HepG2 (cell line): ENCODE results near the gene ZNF415. TPM values are rescaled to one million over a fixed set of nuclear protein-coding genes. Genes with fewer than 3 reads are reported as not detected.

ENCODE experiments used
- ATAC-seq: fragments of 200-7000 bp; cut with Tn5 transposase; 3 replicates; pipeline ENCODE4 v1.9.1; 2020; ENCODE audit warnings: mild to moderate bottlenecking, moderate library complexity
- Bru-seq: library from RNA; stranded (reverse); fragments of 400-500 nt; gene quantifications from one replicate; lab custom pipeline; 2021; lab: Mats Ljungman, UMichigan
- BruChase-seq, 2 experiments: library from RNA; stranded (reverse); fragments of 400-500 nt; gene quantifications; one replicate each; lab custom pipeline; 2021; lab: Mats Ljungman, UMichigan
- BruUV-seq: library from RNA; stranded (reverse); fragments of 400-500 nt; replicated peaks from 2 replicates; lab custom pipeline; 2021; lab: Mats Ljungman, UMichigan
- CTCF ChIA-PET: fragments of 300-600 bp; formaldehyde crosslinking; extraction: SDS; loops from one replicate; lab custom pipeline; 2021; ENCODE audit warnings: low total read pairs, inconsistent platforms, low intra/inter-chr PET ratio; lab: Yijun Ruan, JAX
- POLR2A ChIA-PET: fragments of 350-600 bp; sonication (Branson Sonifier 250); formaldehyde crosslinking; loops from one replicate; lab custom pipeline; 2020; ENCODE audit warnings: antibody characterized with exemption, inconsistent platforms; lab: Yijun Ruan, JAX
- DNase-seq: peaks from one replicate; pipeline ENCODE4 v3.0.0-alpha.2; 2015; ENCODE audit warnings: low spot score
- FAIRE-seq: peaks from 3 replicates; lab custom pipeline; 2011; peaks lifted over from hg19 to GRCh38; lab: Jason Lieb, UNC
- H2AFZ ChIP-seq: one replicate; pipeline ENCODE4 v1.6.1; 2011; ENCODE audit warnings: low read length, inconsistent platforms
- H3K27ac ChIP-seq: fragments of 300-600 bp; 3 replicates; pipeline ENCODE4 v1.8.0; 2011; ENCODE audit warnings: mixed run types, mild to moderate bottlenecking, mixed read lengths, low read length, inconsistent platforms; ENCODE audit not compliant: insufficient read depth; ENCODE audit errors: extremely low read length
- H3K27me3 ChIP-seq, 2 experiments: fragments of 200-600 bp in 1 of 2; 2 replicates in 1 of 2; 3 replicates in 1 of 2; pipeline versions ENCODE4 v1.6.0 to v1.8.0; 2011; ENCODE audit warnings: low read length in 2 of 2, mild to moderate bottlenecking in 2 of 2, moderate library complexity in 2 of 2, inconsistent platforms in 1 of 2; ENCODE audit not compliant: insufficient read depth in 2 of 2, control insufficient read depth in 1 of 2
- H3K36me3 ChIP-seq, 2 experiments: fragments of 200-600 bp in 1 of 2; replicated peaks in 1 of 2; 2 replicates in 1 of 2; 3 replicates in 1 of 2; pipeline versions ENCODE4 v1.5.1 to v1.8.0; 2011; ENCODE audit warnings: low read length in 2 of 2, inconsistent platforms in 1 of 2; ENCODE audit not compliant: insufficient read depth in 2 of 2, control insufficient read depth in 1 of 2
- H3K4me1 ChIP-seq: 2 replicates; pipeline ENCODE4 v1.5.1; 2012; ENCODE audit warnings: low read length, inconsistent platforms; ENCODE audit not compliant: insufficient read depth
- H3K4me2 ChIP-seq: 2 replicates; pipeline ENCODE4 v1.6.0; 2011; ENCODE audit warnings: low read depth, low read length, inconsistent platforms
- H3K4me3 ChIP-seq, 3 experiments: fragments of 200-600 bp in 1 of 3; sonication (generic), shearing (Covaris generic) in 1 of 3; replicated peaks in 1 of 3; 2 replicates each; pipeline ENCODE4 v1.5.1; 2011 to 2016; ENCODE audit warnings: low read length in 3 of 3, inconsistent platforms in 2 of 3, low read depth in 2 of 3, mild to moderate bottlenecking in 2 of 3, control low read depth in 1 of 3, mixed read lengths in 1 of 3; ENCODE audit not compliant: insufficient read depth in 1 of 3
- H3K79me2 ChIP-seq: one replicate; pipeline ENCODE4 v1.6.1; 2011; ENCODE audit warnings: low read length, inconsistent platforms; ENCODE audit not compliant: insufficient read depth
- H3K9ac ChIP-seq: 2 replicates; pipeline ENCODE4 v1.6.0; 2011; ENCODE audit warnings: mild to moderate bottlenecking, low read depth, low read length, inconsistent platforms; ENCODE audit not compliant: insufficient read depth
- H3K9me3 ChIP-seq: 2 replicates; pipeline ENCODE4 v1.5.1; 2012; ENCODE audit warnings: mild to moderate bottlenecking, low read length
- H4K20me1 ChIP-seq: 2 replicates; pipeline ENCODE4 v1.6.0; 2011; ENCODE audit warnings: inconsistent platforms, mild to moderate bottlenecking, low read length, moderate library complexity; ENCODE audit not compliant: insufficient read depth
- ATRX ChIP-seq: sonication (generic); formaldehyde crosslinking; IDR thresholded peaks from 2 replicates; pipeline ENCODE4 v1.4.0; 2020; ENCODE audit warnings: missing genetic modification reagents, borderline replicate concordance
- WGBS: methylation state at CpG from one replicate; pipeline ENCODE4 v1.1.6; 2017; ENCODE audit warnings: low lambda C conversion rate; 5-methylcytosine and 5-hydroxymethylcytosine counted together
- in situ Hi-C: cut with HindIII; loops from 2 replicates; pipeline ENCODE4 v1.10.0; 2017; ENCODE audit warnings: low pct_unique_long_range_greater_than_20kb; ENCODE audit not compliant: extremely low pct_ligation_motif_present
- intact Hi-C: fragments of 100-400 bp; cut with micrococcal nuclease; formaldehyde crosslinking; loops from one replicate; pipeline ENCODE4 v1.10.0; 2022; ENCODE audit not compliant: unreplicated experiment
- long read RNA-seq, 2 experiments: library from RNA in 1 of 2; library from polyadenylated mRNA in 1 of 2; stranded (forward) in 1 of 2; unstranded in 1 of 2; transcript quantifications; one replicate each; pipeline ENCODE4 v2.0.0, GENCODE V29; 2019 to 2022
- polyA minus RNA-seq, 3 experiments: library from RNA; depleted of rRNA, polyadenylated mRNA; stranded (reverse); fragments of >200 nt; gene quantifications; 2 replicates each; pipeline ENCODE4 v1.2.3, GENCODE V29; 2011; ENCODE audit warnings: low replicate concordance in 1 of 3
- polyA plus RNA-seq, 8 experiments: library from polyadenylated mRNA; depleted of rRNA in 3 of 8; stranded (reverse) in 7 of 8; unstranded in 1 of 8; fragments of >200 nt; fragmentation: Illumina TruSeq in 4 of 8; extraction: Trizol in 4 of 8; gene quantifications; 2 replicates each; pipeline versions ENCODE4 v1.2.1 to v1.2.3, GENCODE V29; 2011 to 2016; ENCODE audit warnings: low read depth in 4 of 8, missing spikeins in 1 of 8, mixed read lengths in 1 of 8; ENCODE audit not compliant: insufficient read depth in 1 of 8
- total RNA-seq, 5 experiments: library from RNA; depleted of rRNA; stranded (reverse); fragments of >200 nt; fragmentation: Illumina TruSeq; extraction: Trizol; gene quantifications; 2 replicates each; pipeline ENCODE4 v1.2.3, GENCODE V29; 2016; ENCODE audit warnings: low read depth in 1 of 5

Gene ZNF415
- 0.15 and 0.29 TPM in 2 replicates for total RNA-seq (2016; rRNA removed; fragmentation: Illumina TruSeq; extraction: Trizol)
- total RNA-seq (2016; cell fraction: cytosol; rRNA removed; fragmentation: Illumina TruSeq; extraction: Trizol; ENCODE audit: low read depth), result not detected in 2 replicates
- total RNA-seq (2016; cell fraction: insoluble cytoplasmic fraction; rRNA removed; fragmentation: Illumina TruSeq; extraction: Trizol), result 0.24 and 0.58 TPM in 2 replicates
- 0.19 and 0.24 TPM in 2 replicates for total RNA-seq (2016; cell fraction: membrane; rRNA removed; fragmentation: Illumina TruSeq; extraction: Trizol)
- total RNA-seq (2016; cell fraction: nucleus; rRNA removed; fragmentation: Illumina TruSeq; extraction: Trizol), result 0.56 TPM in 1 of 2 replicates, not detected in the other
- 0.17 and 0.38 TPM in 2 replicates for polyA plus RNA-seq (2011; rRNA removed)
- polyA plus RNA-seq (2011; cell fraction: cytosol; rRNA removed), result 0.07 and 0.13 TPM in 2 replicates
- 0.18 and 0.23 TPM in 2 replicates for polyA plus RNA-seq (2011; cell fraction: nucleus; rRNA removed)
- polyA plus RNA-seq (2012), result 0.37 and 0.46 TPM in 2 replicates
- 0.14 TPM in 1 of 2 replicates, not detected in the other for polyA plus RNA-seq (2016; cell fraction: cytosol; fragmentation: Illumina TruSeq; extraction: Trizol; ENCODE audit: low read depth)
- 0.38 and 0.69 TPM in 2 replicates for polyA plus RNA-seq (2016; cell fraction: insoluble cytoplasmic fraction; fragmentation: Illumina TruSeq; extraction: Trizol; ENCODE audit: low read depth)
- 0.07 and 0.23 TPM in 2 replicates for polyA plus RNA-seq (2016; cell fraction: membrane; fragmentation: Illumina TruSeq; extraction: Trizol; ENCODE audit: low read depth)
- 0.48 and 1.3 TPM in 2 replicates for polyA plus RNA-seq (2016; cell fraction: nucleus; fragmentation: Illumina TruSeq; extraction: Trizol; ENCODE audit: insufficient read depth, low read depth)
- not detected in 2 replicates for polyA minus RNA-seq (2011; rRNA and poly(A)+ RNA removed; ENCODE audit: low replicate concordance)
- polyA minus RNA-seq (2011; cell fraction: cytosol; rRNA and poly(A)+ RNA removed), result 0.26 and 0.89 TPM in 2 replicates
- polyA minus RNA-seq (2011; cell fraction: nucleus; rRNA and poly(A)+ RNA removed), result 0.64 TPM in 1 of 2 replicates, not detected in the other
- Bru-seq, nascent RNA, result percentile 8 among the genes with signal in this experiment
- BruChase-seq, experiment 1, labeled RNA remaining after a 6-hour chase, result percentile 12 among the genes with signal in this experiment
- percentile 13 among the genes with signal in this experiment for BruChase-seq, experiment 2, labeled RNA remaining after a 2-hour chase
- long read RNA-seq, experiment 1, result 0 reads
- long read RNA-seq, experiment 2, result 0 reads

GRCh38 chr19:53132141-53132991 lies at the start of gene ZNF415:
ZNF415 (minus strand) TSS chr19:53132910; CDS start chr19:53122676, 10,234 bp downstream.
- Histone ChIP-seq H3K36me3 (no peaks in the 10 kb centered on the region), H4K20me1 (no peaks in the 10 kb centered on the region), H2AFZ (no peak within 1 kb of the TSS), H3K4me1 (peaks cover 13% of the 10 kb centered on the region), H3K79me2 (no peaks in the 10 kb centered on the region), H3K9me3 (peaks cover 31% of the 10 kb centered on the region), H3K4me3 (no peak within 1 kb of the TSS), H3K4me2 (0 out of 2 replicates have a peak within 1 kb of the TSS, but pooled peaks have one; percentile 0), H3K9ac (no peak within 1 kb of the TSS), H3K27ac (no peak within 1 kb of the TSS), H3K27me3 (no peaks in the 10 kb centered on the region)
- no peak for TF ChIP-seq ATRX (CRISPR knock-in tag)
- ChIA-PET CTCF (no interaction called here), POLR2A (no interaction called here)
- FAIRE-seq (no peak), DNase-seq (no peak), ATAC-seq (no peak)
- WGBS, result 56% methylated on average over 47 of the region's 51 CpGs
- in situ Hi-C loops, result no loop called here
- no TSS peak for BruUV-seq
- intact Hi-C loops, result no loop called here
